Activated CD8-positive, alpha-beta memory T cell treated with anti-CD3 and anti-CD28 coated beads, Interleukin-2, amount 50 U/mL, for 1 hour (primary cell): ENCODE data around the gene CRAMP1.

ENCODE experiments used
- DNase-seq: peaks from one replicate; pipeline ENCODE4 v3.0.0-alpha.2; 2020; ENCODE audit errors: extremely low read depth

CRAMP1 gene

DNA sequence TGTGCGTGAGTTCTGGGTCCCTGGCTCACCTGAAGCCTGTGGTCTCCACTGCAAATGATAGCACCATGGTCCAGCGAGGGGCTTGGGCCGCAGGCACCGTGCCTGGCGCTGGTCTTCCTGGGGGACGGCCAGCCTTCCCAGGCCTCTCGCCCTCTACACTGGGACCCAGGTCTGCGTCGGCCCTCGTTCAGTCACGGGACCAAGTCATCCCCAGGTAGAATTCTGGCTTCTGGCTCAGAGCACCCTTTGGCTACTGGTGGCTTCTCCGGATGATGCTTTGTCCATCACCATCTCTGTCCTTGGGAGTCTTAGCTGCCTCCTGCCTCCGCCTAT, 20.4 kb downstream of the CRAMP1 start:
- DNase-seq, result no peak

DNA sequence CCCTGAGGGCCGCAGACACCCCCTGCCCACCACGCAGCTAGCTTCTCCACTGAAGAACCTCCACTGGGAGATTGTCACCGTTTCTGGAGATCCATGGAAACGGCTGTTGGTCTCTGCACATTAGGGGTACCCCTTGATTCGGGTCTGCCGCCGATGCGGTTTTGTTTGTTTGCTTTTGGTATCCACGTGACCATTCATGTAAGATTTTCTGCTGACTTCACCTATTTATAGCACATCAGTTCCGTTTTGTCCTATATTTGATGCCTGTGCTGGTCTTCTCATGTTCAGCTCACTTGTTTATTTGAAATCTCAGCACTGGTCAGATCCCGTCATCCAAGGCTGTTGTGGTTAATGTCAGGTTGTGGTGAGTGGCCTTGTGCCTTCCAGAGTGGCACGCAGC, 21.1 kb downstream of the CRAMP1 start:
- no peak for DNase-seq

DNA sequence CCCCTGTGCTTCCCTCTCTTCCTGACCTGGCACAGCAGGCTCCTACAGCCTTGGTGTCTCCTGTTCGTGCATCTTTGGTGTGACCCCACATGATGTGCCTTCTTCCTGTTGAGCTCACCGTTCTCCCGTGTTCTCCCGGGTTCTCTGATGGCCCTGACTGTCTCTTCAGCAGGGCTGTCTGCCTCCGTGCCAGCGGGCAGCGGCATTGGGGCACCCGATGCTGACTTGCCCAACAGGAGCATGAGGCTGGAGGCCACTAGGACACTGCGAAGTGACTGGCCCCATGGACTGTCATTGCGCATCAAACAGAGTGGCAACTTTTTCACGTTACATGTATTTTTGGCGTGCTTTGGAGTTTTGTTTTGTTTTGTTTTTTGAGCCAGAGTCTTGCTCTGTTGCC, 22.4 kb downstream of the CRAMP1 start:
- DNase-seq, result no peak

DNA sequence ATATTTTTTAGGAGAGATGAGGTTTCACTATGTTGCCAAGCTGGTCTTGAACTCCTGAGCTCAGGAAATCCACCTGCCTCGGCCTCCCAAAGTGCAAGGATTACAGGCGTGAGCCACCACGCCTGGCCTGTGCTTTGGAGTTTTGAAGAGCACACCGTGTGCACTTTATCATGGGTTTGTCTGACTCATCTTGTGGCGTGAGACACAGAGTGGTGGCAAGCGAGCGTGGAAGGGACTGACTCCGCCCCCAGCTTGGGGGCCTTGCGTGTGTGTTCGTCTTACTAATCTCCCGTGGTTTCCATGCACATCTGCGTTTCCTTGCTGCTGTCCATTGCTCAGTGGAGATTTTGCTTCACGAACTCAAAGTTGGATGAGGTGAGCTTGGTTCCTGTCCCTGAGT, 22.9 kb downstream of the CRAMP1 start:
- no peak for DNase-seq

DNA sequence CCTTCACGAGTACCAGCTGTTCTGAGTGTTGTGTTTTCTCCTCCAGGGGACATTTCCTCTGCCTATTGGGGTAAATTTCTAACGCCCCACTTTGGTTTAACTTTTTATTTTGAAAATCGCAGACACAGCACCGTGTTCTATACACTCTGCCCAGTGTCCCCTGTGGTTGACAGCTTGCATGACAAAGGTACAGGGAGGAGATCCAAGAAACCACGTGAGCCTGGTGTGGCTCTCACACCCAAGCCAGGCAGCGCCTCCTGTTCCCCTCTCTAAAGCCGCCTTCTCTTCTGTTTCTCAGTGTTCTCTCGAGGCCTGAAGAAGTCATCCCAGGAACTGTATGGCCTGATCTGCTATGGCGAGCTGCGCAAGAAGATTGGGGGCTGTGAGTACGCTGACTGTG, 25.4 kb downstream of the CRAMP1 start:
- DNase-seq, result no peak

DNA sequence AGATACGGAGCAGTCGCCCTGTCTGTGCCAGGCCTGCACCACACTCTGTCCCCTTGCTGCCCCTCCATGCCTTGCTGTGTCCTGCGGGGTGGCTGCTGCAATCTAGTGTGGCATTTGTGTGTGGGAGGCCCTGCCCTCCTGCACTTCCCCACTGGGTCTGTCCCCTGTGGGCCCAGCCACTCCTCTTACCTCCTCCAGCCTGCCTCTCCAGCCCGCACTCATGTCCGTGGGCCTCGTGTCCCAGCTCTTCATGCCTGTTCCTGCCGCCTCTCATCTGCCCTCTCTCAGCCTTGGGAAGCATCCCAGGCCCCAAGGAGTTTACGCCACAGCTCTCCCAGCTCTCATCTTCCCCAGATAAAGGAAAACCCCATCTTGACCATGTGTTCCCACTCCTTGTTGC, 26.6 kb downstream of the CRAMP1 start:
- no peak for DNase-seq

DNA sequence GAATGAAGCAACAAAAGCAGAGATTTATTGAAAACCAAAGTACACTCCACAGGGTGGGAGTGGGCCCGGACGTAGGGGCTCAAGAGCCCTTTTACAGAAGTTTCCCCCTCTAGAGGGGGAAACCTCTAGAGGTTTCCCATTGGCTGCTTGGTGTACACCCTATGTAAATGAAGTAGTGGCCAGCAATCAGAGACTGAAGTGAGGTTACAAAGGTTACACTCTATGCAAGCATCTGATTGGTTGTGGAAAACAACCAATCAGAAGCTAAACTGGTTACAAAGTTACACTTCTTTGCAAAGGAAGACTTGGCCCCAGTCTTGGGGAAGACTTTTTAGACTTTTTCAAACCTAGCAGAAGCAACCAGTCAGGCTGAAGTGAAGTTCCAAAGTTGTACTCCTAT, 27.1 kb downstream of the CRAMP1 start:
- DNase-seq, result no peak

DNA sequence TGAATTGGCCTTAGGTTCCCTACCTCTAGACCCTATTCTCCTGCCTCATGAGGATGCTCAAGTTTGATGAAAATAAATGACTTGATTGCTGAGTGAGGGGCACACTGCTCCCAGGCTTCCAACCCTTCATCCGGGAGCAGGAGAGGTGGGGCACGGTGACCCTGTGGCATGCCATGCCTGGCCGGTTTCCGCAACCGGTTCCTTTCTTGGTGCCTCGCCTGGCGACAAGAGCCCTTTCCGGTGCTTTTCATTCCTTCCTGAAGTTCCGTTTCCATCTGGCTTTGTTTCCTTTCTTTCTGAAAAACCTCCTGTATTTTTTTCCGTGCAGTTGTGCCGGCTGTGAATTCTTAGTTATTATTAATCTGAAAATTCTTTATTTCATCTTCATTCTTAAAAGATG, 27.7 kb downstream of the CRAMP1 start:
- no peak for DNase-seq

DNA sequence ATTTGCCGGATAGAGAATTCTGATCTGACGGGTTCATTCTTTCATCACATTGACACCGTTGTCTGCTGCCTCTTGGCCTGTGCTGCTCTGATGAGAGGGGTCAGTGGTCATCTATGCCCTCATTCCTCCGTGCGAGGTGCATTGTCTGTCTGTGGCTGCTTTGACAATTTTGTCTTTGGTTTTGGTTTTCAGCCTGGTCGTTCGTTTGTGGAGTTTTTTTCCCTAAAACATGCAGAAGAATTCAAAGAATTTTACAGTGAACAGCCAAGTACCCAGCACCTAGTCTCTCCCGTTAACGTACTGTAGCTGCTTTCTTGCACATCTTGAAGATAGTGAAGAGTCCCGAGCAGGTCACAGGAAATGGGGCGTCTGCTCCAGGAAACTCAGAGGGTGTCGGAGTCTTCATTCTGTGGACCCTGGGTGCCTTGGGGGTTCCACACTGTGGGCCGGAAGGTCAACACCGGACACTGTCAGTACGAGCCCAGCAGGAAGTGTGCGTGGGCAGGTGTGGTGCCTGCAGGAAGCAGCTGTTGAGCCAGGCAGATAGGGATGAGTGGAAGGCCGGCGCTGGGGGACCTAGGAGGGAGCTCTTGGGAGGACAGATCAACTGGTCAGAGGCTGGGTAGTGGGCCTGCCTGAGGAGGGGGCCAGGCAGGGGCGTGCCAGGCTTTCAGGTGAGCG, 28.2 kb downstream of the CRAMP1 start:
- DNase-seq, result no peak

DNA sequence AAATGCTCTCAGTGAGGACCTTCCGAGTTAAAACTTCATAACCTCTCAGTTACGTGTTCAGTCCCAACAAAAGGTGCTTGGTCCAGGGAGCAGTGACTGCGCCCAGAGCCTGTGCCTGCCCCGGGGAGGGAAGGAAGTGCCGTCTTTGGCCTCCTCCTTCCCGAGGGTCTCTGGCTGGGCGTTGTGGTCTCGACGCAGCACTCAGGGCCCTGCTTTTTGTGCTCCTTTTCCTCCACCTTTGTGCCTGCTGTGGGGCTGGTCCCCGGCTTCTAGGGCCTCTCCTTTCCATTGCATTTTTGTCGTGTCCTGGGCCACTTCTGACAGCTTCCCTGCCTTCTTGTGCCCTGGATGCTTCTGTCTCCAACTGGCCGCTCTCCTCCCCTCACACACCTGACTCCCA, 29.1 kb downstream of the CRAMP1 start:
- no peak for DNase-seq

DNA sequence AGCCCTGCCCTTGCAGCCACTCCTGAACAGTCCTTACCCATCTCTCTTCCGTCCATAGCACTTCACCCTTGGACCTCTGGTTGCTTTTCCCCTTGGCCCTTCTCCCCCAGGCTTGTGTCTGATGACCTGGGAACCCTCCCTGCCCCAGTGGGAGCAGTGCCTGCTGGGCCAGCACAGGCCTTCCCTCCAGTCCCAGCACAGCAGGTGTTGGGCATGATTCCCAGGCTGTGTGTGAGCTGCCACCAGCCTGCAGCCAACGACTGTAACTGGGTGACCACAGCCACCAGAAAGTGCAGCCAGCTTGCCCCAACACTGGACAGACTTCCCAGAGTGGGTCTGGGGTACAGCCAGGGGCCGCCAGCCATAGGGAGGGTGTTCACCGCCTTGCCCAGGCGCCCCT, 30.0 kb downstream of the CRAMP1 start:
- DNase-seq, result no peak

DNA sequence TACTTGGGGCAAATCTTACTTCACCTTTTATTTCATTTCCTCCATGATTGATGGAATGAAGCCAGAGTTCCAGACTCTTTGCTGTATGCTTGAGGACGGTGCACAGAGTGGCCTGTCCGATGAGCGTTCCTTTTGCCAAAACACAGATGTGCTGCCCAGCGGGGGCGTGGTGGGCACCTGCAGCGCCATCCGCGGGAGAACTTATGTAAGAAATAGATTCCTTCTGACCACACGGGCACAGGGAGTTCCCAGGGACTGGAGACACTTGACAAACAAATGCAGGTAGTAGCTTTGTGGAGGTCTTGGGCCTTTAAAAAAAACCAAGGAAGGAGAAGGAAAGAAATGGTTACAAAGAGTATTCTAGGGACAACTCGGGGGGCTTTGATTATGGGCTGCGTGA, 30.6 kb downstream of the CRAMP1 start:
- DNase-seq, result no peak

DNA sequence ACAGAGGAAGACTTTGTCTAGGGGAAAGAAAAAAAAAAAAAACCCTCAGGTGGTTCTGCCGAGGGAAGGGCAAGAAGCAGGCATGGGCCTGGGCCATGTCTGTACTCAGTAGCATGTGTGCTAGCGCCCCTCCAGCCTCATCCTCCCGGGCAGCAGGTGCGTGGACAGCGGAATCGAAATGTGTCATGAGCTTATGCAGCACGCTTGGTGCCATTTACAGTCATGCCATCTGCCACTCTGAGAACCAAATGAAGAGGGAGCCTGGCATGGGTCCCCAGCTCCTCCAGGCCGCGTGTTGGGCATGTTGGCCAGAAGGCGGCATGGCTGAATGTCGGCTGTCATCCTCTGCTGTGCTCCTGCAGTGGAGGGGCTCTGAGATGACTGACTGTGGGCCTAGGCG, 31.4 kb downstream of the CRAMP1 start:
- no peak for DNase-seq

DNA sequence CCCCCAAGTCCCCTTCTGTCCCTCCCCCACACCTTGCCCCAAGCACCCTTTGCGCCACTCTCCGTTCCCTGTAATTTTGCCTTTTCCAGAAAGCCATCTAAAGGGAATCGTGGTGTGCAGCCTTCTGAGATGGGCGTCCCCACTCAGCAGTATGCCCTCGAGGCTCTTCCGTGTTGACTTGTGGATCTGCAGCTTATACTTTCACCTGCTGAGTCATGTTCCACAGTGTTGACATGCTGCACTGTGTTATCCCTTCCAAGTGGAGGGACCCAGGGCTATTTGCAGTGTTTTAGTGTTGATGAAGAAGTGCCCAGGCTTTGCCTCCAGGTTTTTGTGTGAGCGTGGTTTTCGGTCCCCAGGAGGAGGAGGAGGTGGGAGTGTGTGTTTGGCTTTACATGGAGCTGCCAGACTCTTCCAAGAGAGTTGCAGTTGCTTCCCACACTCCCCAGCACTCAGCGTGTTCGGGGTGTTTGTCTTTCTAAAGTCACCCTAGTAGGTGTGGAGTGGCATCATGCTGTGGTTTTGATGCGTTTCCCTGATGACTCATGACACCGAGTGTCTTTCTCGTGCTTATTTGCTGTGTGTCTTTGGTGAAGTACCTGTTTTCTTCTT, 33.9 kb downstream of the CRAMP1 start:
- DNase-seq, result no peak

DNA sequence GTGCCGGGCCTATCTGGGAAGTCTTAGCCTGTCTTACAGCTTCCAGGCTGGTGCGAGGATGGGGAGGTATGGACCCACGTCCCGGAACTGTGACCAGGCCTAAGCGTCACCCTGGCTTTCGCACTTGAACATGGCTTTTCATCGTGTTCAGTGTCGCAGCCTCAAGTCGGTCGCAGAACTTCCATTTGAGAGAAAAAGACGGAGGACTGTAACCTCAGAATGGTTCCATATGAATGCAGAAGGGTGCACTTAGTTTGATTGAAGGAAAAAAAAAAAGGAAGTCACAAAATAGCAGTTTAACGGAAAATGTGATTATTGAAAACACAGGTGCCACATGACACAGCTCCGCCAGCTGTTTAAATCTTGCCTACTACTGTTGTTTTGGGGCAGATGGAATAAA, 35.7 kb downstream of the CRAMP1 start:
- DNase-seq, result no peak

DNA sequence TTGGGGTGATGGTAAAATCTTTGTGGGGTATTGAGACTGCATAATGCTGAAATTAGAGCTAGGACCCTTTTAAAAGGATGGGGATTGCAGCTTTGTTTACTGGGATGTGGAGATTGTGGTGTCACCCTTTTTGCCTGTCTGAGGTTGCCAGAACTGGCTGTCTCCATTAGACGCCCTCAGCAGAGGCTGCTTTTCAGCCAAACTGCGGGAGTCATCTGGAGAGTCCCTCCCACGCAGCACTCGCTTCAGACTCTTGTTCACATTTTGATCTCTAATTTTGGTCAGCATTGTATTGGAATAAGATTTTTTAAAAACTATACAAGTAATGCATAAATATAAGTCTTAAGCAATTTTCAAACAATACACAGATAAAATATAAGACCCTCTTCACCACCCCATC, 38.0 kb downstream of the CRAMP1 start:
- no peak for DNase-seq

DNA sequence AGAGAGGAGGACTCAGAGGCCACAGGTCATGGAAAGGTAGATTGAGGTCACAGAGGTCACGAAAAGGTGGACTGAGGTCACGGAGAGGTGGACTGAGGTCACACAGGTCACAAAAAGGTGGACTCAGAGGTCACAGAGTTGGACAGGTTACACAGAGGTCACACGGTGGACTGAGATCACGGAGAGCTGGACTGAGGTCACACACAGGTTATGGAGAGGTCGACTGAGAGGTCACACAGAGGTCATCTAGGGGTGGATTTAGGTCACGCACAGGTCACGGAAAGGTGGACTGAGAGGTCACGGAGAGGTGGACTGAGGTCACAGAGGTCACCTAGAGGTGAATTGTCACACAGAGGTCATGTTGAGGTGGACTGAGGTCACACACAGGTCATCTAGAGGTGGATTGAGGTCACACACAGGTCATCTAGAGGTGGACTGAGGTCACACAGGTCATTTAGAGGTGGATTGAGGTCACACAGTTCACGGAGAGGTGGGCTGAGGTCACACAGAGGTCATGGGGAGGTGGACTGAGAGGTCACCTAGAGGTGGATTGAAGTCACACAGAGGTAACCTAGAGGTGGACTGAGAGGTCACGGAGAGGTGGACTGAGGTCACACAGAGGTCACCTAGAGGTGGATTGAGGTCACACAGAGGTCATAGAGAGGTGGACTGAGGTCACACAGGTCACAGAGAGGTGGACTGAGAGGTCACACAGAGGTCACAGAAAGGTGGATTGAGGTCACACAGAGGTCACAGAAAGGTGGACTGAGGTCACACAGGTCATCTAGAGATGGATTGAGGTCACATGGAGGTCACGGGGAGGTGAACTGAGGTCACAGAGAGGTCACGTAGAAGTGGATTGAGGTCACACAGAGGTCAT, 39.2 kb downstream of the CRAMP1 start:
- no peak for DNase-seq

DNA sequence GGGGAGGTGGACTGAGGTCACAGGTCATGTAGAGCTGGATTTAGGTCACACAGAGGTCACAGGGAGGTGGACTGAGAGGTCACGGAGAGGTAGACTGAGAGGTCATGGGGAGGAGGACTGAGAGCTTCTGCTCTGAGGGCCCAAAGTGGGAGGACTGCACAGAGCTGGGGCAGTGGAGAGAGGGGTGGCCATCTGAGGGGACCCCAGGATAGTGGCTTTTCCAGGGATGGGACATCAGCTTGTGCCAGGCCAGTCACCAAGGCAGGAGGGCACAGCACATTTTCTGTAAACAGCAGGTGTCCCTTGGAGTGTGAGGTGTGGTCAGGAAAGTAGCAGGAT, 39.8 kb downstream of the CRAMP1 start:
- no peak for DNase-seq

DNA sequence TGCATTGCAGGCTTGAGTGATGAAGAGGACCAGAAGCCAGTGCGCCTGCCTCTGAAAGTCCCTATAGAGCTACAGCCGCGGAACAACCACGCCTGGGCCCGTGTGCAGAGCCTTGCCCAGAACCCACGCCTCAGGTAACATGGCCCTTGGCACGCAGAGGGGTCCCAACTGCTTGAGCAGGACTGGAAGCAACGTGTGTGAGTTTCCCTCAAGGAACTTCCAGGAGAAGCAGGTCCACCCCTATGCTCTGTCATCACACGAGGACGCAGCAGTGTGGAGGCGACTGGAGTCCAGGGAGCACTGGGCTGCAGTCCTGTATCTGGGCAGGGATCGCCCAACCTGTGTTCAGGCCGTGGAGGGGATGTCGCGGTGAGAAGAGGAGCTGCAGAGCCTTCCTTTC, 40.9 kb downstream of the CRAMP1 start:
- DNase-seq, result no peak

DNA sequence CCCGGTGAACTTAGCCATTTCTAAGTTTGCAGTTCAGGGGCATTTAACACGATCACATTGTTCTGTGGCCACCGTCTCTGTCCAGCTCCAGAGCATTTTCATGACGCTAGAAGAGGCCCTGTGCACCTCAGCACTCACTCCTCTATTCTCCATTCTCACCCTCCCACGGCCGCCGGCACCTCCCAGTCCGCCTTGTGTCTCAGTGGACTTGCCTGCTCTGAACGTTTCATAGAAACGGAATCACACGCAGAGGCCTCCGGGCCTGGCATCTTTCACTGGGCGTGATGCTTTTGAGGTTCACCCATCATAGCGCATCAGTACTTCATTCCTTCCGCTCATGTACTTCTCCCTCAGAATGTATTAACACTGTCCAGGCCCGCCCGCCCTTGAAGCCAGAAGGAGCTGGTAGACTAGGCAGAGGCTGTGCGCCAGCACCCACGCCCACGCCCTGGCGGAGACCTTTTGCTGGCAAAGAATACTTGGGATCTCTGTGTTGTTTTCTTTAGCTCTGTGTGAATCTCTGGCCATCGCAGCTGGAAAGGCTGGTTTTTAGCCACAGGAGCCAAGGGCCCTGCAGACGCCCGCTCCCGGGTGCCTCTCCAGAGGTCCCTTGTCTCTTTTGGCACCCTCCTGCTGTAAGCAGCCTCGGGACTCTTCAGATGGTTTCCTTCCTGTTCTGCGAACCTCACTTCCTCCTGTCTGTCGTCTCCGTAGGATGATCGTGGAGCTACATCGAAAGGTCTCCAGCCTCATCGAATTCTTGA, 42.5 kb downstream of the CRAMP1 start:
- DNase-seq, result no peak

DNA sequence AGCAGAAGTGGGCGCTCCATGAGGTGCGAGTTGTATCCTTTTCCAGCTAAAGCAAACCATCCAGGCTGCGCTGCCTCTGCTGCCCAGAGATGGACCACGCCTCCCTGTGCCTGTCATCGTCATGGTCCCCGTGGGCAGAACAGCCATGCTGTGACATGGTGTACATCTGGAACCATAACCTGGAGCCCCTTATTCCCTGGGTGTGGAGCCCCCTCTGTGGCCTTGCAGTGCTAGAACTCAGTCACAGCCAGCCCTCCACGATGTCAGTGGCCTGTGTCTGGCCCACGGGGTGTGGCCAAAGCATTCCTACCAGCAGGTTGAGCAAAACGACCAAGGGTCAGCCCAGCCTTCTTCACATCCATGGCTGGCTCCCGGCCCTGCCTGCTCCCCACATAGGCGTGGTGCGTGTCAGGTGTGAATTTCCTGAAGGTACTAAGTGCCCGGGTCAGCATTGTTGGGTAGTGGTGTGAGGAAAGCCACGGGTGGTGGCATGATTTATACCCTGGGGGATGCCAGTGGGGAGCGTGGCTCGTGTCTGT, 43.2 kb downstream of the CRAMP1 start:
- no peak for DNase-seq
